DMS153 treated with DMSO at 0.1 percent for 48 hours (cell line): ENCODE results near the gene PLEK2.
"Not testable (repeated sequence)": the region's sequence is repeated elsewhere in the genome, so short reads cannot be mapped to it uniquely, and the experiment has no call there.

Source experiments
- DNase-seq: peaks from one replicate; lab custom pipeline; 2025; ENCODE audit not compliant: unreplicated experiment; lab: John Stamatoyannopoulos, UW

The PLEK2 gene

GRCh38 chr14:67360470-67361206 is 51.3 kb downstream of the PLEK2 start:
- DNase-seq = no peak

GRCh38 chr14:67359775-67360469 is 52.0 kb downstream of the PLEK2 start, which contains the start of the genes ATP6V1D and EIF2S1:
TSS of gene ATP6V1D (minus strand) at chr14:67359804. CDS start at chr14:67359698, 106 bp downstream.
TSS of gene EIF2S1 (plus strand) at chr14:67360328. CDS start at chr14:67364768, 4,440 bp downstream.
- DNase-seq = peak; percentile 93

DNA sequence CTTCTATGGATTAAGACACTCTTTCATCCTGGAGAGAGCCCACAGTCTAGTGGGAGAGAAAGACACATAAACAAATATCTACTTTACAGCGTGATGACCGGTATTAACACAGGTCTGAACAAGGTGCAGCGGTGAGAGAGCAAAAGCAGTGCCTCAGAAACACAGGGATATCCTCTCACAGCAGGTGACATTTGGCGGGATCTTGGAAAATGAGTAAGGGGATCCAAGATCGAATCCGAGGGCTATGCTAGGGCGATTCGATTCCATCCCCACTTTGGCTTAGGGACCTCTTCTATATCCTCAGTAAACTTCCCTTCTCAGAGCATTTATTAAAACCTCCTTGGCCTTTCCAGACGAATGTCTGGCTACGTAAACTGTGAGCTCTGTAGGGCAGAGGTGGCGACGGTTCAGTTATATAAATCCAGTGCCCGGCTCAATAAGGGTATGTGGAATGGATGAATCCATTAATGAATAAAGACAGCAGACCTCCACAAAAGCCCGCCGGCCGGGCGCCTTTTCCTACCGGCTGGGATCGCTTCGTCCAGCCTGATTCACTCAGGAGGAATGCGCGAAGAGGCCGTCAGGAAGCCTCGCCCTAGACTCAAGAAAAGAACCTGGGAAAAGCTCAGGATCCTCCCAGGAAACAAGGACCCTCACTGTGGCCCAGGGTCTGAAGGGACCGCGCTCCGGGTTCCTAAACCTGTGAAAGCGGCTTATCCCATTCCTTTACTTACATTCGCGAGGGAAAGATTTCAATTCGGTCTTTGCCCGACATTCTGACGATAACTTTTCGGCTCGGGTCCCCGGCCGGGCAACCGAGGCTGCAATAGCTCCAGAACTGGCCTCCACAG is 52.8 kb downstream of the PLEK2 start:
- no peak for DNase-seq

DNA sequence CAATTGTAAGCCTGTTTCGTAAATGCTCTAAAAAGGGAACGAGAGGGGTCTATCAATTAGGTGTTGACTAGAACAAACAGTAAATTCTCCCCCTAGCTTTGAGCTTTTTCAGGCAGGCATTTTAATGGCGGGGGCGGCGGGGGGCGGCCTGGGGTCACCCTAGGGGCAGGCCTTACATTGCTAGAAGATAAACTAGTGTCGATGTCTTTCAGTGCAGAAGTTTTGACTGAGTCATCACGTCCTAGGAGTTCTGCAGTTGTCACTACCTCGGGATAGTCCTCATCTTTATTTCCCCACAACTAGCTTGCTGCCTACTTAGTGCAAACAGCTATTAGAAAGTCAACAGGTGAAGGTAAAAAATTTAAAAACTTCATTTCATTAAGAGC is 54.0 kb downstream of the PLEK2 start:
- DNase-seq = no peak

DNA sequence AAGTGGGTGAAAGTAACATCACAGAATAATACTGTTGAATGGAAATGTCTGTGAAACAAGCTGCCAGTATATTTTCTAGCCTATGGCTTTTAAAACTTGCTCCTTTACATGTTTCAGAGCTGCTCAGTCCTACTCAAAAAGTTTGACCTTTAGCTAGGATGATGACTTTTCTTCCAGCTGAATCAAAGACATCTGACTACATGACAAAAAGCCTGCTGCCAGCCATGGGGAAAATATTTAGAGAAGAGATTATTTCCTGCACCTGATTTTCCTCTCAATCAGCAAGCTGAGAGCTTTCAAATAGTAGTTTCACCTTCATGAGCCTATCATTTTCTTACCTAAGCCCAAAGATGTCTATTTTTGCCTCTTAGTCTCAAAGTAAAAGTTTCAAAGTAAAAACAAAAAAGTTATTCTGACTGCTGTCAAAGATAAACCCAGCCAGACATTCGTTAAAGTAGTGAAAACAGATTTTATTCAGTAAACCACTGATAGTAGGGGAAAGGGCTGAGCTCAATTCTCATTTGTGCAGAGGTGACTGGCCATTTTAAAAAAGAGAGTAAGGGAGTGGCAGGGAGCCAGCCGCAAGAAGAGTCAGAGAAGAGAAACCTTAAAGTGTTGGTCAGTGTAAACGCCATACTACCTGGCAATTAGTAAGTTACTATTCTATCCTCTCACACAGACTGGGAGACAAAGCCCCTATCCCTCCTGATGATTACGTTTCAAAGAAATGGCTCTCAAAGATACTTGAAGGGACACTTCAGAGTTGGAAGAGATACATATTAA is 54.6 kb downstream of the PLEK2 start:
- no peak for DNase-seq

DNA sequence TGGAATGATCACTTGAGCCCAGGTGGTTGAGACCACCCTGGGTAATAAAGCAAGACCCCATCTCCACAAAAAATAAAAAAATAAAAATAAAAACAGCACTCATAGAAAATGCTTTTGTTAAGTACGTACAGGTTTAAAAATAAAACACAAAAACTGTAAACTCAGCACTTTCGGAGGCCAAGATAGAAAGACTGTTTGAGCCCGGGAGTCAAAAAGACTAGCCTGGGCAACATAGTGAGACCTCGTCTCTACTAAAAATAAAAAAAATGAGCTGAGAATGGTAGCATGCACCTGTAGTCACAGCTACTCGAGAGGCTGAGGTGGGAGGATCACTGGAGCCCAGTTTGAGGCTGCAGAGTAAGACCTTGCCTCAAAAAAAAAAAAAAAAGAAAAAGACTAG is 59.9 kb downstream of the PLEK2 start:
- DNase-seq = no peak

DNA sequence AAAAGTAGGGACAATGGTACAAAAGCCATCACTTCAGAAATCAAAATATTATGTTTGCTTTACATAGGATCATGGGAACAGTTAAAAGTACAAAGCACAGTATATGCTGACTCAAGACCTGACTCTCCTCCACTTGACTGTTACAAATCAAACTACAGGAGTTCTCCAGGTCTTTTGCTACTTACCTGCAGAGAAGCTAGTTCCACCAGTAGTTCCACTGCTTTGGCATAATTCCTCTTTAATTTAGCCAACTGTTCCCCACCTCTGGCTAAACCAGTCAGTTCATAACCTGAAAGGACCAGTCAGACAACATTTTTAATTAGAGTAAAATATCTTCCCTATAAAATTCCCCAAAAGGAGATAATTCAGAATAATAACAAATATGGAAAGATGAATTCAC is 66.4 kb downstream of the PLEK2 start:
- DNase-seq = no peak

DNA sequence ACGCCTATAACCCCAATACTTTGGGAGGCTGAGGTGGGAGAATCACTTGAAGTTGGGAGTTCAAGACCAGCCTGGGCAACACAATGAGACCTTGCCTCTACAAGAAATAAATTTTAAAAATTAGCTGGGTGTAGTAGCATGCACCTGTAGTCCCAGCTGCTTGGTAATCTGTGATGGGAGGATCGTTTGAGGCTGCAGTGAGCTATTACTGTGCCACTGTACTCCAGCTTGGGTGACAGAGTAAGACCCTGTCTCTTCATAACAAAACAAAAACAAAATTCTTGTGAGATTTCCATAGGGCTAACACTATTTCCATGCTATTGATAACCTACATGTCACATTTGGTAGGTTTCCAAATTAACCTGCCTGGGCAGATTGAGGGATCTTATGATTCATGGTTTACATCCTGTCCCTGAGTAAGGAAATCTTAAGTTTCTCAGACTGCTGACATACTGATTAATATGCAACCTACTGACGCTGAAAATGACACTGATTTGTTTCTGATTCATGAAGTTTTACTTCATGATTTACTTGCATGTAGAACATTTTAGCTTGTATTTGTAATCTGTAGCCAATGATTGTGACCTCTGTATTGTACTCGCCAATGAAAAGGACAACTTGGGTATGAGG is 68.2 kb downstream of the PLEK2 start:
- no peak for DNase-seq

- DNase-seq = not testable (repeated sequence)
These were observed 70.7 kb downstream of the PLEK2 start for GRCh38 chr14:67341231-67341630.
